GM18519 (cell line): ENCODE data around the gene KIF15.

Experiments
- ATAC-seq: cut with Tn5 transposase; IDR thresholded peaks from one replicate; pipeline ENCODE4 v1.9.1; 2021; ENCODE audit warnings: mild to moderate bottlenecking, moderate library complexity; ENCODE audit not compliant: unreplicated experiment, low FRiP score

KIF15 gene

DNA sequence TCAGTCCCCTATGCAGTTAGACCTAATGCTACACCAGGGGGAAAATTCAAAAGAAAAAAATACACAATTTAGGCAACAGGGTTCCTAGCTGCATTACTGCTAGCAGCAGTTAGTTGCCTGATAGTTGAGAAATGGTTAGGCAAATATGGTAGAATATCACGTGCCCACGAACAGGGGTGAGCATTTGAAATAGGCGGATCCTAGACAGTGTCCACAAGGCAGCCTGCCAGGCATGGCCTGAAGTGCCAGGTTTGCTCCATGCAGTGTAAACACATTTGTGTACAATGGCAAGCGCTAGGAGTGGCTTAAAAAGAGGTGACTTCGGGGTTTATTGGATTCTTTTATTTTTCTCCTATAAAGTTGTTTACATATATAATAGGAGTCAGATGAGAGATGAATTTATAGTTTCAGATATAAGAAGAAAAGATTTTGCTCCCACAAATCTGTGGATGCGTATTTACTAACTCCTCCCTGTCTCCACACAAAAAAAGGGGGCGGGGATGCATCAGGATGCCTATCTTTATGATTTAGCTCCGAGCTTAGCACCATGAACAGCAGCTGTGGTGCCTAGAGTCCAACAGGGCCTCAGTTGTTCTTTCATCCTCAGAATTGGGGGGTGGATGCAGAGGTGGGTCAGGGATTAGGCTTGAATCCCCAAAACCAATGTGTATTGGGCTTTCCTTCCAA is 108.9 kb downstream of the KIF15 start:
- ATAC-seq = no peak

DNA sequence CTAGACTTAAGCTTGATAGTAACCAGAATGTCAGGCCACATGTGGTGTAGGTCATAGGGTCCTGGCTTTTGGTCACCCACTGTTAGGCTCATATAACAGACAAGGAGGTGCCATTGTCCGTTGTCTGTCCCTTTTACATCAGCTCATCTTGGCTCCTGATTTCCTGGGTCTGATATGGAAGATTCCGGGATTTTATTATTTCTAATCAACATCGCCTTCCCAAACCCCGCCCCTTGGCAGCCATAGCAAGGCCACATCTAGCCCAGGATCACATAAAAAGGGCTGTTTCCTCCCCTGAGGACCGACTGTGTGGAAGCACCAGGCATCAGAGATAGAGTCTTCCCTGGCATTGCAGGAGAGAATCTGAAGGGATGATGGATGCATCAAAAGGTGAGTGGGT is 112.7 kb downstream of the KIF15 start, which contains the start of gene TGM4:
Gene TGM4 (plus strand): TSS at position 301 of the 400 bp plus-strand sequence. CDS start 71 bp downstream, at position 372.
- no peak for ATAC-seq

DNA sequence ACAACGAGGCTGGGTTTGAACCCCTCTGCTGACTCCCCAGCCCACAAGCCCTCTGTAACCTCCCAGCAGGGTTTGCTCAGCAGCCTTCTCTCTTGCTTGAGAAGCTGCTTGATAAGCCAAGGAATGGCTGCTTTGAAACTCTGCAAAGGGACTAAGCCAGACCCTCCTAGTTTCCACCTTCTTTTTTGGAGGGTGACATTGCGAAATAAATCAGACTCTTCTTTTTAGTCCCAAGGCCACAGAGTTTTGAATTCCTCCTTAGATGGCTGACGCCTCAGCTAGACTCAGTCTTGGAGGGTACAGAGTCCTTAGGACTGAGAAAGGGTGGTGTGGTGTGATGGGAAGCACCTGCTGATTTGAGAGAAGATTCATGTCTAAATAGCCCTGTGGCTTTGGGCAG is 114.0 kb downstream of the KIF15 start:
- ATAC-seq = no peak

DNA sequence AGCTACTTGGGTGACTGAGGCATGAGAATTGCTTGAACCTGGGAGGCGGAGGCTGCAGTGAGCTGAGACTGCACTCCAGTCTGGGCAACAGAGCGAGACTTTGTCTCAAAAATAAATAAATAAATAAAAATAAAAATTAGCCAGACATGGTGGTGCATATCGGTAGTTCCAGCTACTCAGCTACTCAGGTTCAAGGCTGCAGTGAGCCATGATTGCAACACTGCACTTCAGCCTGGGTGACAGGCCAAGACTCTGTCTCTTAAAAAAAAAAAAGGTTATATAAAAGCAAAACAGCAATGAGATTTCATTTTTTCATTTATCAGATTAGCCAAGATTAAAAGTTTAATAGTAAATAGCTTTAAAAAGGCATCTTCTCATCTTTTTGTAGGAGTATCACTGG is 115.7 kb downstream of the KIF15 start:
- no peak for ATAC-seq

DNA sequence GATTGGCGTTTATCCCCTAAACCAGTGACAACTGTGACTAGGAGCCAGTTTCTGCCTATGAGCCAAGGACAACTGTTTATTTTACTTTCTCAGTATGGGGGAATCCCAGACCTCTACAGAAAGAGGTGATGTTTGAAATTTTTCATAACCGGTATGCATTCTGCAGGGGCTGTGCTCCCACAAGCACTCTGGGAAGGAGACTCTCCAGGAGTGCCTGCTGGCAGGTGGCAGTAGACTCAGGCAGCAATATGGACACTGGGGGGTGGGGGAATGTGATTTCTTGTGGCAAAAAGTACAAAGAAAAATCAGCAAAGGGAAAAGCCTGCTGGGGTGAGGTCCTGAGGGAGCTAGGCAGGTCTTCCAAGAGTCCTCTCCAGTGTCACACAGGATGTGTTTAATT is 118.7 kb downstream of the KIF15 start:
- no peak for ATAC-seq

DNA sequence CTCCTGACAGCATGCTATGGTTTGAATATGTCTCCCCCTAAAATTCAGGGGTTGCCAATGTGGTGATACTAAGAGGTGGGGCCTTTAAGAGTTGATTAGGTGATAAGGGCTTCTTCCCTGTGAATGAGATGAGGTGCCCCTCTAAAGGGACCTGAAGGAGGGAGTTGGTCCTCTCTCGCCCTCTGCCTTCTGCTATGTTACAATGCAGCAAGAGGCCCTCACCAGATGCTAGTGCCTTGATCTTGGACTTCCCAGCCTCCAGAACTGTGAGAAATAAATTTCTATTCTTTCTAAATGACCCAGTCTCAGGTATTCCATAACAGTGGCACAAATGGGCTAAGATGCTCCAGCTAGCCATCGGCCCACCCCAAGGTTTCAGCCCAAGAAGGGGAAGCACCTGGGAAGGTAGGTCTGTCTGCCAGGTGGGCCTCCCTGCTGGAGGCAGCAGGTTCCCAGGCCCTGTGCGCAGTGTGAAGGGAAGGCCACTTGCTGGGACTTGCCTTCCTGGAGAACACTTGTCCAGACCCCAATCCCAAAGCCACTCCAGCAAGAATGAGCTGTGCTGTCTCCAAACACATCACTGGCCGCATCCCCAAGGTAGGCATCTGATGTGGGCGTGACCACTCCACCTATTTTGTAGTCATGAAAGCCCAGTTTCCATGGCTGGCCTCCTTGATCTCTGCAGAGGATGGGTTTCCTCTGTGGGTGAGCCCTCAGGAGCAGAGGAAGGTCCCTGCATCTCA is 121.8 kb downstream of the KIF15 start:
- ATAC-seq = no peak

DNA sequence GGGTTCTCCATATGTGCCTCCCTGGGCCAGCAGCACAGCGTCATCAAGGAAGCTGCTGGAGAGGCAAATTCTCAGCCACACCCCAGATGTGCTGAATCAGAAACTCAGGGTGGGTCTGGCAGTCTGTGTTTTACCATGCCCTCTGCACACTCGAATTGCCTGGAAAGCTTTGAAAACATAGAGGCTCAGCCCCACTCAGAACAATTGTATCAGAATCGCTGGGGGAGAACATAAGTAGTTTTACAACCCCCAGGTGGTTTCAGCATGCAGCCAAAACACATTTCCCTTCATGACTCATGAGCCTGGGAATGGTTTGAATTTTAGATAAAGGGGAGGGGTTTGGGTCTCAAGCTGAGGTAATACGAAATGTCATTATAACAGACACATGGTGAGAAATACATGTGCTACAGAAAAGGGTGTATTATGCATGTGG is 122.4 kb downstream of the KIF15 start:
- no peak for ATAC-seq

DNA sequence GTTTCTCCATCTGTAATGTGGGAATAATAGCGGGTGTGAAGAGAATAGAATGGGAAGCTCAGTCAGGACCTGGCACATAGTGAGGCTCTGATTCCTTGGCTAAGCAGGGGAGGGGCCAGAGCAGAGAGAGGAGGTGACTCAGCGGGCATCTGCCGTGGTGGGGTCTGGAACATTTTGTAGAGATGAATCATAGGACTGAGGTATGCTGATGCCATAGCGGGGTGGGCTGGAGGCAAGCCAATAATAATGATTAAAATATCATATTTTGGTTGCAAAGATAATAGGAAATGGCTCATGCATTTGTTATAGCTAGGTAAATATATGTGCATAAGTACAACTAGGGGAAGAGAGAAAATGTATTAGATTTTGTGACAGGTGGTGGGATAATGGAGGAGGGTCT is 124.0 kb downstream of the KIF15 start:
- ATAC-seq = no peak

DNA sequence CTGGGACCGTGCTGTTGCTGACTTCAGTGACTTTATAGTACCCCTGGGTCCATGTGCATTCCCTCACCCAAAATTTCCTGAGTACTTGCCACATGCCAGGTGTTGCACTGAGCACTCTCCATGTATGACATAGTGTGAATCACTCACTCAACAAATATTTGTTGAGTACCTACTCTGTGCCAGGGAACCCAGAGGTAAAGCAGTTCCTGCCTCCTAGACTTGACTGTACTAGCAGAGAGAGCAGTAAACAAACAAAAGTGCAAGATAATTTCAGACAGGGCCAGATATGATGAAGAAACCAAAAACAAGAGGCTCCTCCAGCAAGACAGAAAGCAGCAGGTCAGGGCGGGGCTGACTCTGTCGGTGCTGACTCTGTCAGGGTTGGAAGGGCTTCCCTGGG is 125.0 kb downstream of the KIF15 start:
- ATAC-seq = no peak

DNA sequence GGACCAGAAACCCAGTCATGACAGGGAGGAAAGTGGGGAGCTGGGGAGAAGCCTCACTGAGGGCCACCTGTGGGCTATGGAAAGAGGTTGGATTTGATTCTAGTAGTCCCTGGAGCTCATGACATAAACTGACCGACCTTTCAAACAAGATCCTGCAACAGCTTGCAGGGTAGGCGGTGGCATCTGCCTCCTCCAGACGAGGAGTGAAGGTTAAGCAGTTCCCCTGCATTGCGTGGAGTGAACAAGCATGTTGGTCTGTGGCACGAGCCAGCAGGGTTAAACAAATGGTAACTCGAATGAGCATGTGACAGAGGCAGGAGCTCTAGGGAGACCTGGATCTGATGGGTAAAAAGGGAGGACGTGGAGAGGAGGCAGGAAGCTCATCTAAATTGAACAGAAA is 125.5 kb downstream of the KIF15 start:
- no peak for ATAC-seq

DNA sequence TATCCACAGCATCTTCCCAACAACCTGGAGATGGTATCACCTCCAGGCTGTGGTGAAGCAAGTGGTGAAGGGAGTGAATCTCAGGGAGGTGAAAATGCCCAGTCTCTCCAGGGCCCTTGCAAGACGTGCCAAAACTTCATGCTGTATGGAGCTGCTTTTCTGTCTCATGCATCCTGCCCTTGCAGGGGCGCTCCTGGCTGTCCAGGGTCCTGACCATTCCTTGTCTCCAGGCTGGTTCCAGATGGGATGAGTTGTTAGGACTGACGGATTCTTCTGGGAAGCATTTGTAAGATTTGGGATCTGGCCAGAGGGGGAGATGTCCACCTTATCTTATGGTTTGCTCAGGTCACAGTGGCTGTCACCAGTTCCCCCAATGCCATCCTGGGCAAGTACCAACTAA is 128.7 kb downstream of the KIF15 start:
- no peak for ATAC-seq

DNA sequence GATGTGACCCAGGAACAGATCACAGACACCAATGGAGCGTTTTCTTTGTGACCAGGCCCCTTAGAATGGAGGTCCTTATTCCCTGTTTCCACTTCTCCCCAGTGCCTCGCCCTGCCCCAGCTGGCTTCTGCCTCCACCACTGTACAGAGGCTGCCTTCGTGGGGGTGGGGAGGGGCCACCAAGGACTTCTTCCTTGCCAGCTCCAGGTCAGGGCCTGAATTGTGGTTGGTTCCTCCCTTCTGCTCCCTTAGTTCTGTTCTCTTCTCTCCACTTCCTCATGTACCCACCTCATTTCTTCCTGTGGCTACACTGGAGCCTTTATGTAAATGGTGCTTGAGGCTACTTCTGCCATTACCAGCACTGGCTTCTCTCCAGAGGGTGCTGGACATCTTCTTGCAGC is 129.3 kb downstream of the KIF15 start:
- ATAC-seq = no peak

DNA sequence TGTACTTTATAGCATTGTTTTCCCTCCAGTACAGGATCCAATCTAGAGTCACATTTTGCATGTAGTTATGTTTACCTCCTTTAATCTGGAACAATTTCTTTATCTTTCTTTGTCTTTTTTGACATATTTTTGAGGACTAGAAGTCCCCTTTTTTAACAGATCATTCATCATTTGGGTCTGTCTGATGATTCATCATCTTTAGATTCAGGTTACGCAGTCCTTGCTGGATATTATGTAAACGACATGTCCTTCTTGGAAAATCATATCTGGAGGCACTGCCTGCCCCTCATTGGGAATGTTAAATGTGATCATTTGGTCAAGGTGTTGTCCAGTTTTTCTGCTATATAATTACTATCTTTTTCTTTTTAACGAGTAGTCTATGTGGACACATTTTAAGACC is 131.1 kb downstream of the KIF15 start:
- ATAC-seq = no peak

DNA sequence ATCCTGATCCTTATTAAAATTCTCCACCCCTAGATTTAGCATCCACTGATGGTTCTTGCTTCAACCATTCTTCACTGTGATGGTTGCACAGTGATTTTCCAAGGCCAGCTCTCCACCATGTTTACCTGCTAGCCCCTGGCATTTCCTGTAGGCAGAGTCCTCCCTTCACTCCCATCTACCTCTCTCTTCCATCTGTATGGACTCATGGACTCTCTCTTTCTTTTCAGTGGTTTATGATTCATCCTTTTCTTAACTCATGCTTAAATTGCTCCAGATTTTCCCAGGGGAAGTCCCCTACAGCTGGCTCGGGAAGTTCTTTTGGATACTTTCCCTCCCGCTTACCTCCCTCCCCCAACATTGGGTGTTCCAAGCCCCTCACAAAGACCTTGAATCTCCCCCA is 131.5 kb downstream of the KIF15 start:
- no peak for ATAC-seq

DNA sequence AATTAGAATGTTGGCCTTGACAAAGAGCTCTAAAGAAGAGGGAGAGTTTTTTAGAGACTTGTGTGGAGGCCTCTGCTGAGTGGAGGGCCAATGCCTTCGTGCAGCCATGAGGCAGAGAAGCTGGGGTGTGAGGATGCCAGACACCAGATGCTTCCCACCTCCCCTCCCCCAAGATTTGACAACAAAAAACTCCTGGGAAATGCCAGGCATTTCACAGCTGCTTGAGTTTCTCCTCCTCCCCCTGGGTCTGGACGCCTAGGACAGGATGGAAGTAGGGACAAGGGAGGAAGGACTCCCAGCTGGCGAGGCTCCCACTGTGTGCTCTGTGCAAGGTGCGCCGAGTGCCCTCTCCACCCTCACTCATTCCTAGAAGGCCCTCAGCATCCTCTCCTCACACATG is 132.9 kb downstream of the KIF15 start:
- ATAC-seq = no peak

DNA sequence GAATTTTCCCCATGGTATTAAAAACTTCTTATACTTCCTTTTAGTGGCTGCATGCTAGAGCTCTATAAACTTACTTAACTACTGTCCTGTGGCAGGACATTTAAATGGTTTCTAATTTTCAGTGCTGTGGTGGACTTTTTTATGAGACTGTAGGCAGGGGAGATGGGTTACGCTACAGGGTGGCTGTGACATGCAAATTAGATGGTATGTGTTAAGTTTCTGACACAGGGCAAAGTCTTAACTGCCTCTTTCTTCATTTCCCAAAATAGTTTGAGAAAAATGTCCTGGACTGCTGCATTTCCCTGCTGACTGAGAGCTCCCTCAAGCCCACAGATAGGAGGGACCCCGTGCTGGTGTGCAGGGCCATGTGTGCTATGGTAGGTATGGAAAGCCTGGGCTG is 134.8 kb downstream of the KIF15 start:
- ATAC-seq = no peak

DNA sequence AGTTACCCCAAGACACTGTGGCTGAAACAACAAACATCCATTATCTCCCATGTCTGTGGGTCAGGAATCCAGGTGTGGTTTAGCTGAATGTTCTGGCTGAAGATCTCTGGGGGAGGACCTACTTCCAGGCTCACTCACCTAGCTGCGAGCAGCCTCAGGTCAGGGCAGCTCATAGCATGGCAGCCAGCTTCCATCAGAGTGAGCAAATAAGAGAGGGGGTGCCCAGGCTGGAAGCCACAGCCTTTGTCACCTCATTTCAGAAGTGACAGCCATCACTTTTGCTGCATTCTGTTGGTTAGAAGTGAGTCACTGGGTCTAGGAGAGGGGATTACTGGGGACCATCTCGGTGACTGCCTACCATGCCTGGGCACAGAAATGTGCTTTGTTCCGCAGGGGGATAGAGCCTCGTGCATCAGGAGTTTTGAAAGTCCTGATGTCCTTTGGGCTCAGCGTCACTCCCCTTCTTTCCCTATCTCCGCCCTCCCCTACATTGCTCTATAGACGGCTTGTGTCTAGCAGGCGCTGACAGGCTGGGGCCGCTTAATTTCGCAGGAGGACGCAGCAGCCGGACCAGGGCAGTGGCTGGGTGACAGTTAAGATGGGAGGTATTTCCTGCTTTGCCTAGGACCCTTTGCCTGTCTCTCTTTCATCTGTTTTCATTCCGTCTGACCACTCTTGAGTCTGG is 138.2 kb downstream of the KIF15 start:
- ATAC-seq = no peak

DNA sequence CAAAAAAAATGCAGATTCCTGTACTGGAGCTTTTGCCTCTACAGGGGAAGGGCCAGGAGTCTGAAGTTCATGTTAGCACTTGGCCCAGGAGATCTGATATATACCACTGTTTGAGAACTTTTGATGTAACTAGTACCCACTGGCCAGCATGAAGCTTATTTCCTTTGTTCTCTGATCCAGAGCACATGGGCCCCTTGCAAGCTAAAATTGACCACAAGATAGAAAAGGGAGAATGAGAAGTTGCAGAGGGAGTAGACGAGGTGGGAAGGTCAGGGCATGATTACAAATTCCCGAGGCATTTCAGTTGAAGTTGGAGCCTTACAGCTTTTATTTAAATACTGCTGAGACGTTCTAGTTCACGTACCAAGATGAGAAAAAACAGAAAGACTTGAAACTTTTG is 141.0 kb downstream of the KIF15 start:
- no peak for ATAC-seq
